Measurements from ENCODE around the gene SF3A2.

DNA sequence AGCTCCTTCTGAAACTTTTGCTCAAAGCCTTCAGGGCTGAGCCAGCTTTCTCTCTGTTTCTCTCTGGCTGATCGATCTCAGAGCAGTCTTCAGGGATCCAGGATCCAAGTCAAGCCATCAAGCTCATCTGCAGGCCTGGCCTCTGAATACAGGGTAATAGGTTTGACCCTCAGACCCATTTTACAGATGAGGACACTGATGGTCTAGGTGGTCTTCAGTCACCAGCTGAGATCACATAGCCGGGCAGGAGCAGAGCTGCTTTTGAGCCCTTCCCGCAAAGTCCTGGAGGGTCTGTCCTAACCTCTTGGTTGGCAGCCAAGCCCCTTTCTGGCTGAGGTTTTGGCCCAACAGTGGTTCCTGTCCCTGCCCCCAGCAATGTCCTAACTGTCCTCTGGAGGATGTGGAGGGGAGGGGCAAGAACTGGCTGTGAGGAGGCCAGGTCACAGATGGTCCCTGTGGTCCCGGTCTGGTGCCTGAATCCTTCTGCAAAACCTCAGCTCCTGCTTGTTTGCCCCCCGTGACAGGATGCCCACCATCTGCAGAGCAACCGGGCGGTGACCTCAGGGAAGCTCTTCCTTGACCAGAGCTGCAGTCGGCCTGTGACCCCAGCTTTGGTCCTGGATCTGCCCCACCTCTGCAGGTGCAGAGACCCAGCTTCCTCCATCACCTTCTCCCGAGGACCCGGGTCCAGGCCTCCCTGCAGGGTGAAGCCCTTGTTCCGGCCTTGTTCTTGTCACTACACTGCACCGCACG lies 51.1 kb downstream of the SF3A2 start:
- TF ChIP-seq PAX5 (IDR thresholded peaks at IDR 0.05; ENCODE audit: insufficient read depth, low read length, severe bottlenecking) (no peak), POLR2AphosphoS5 (IDR thresholded peaks at IDR 0.05; ENCODE audit: low read depth, low read length) (no peak; the same call in 1 of the 2 replicates), TAF1 (IDR thresholded peaks at IDR 0.05; ENCODE audit: low read depth, low read length) (no peak), POLR2A (IDR thresholded peaks at IDR 0.05; ENCODE audit: low read depth, low read length) (peak; percentile 50; the same call in 1 of the 2 replicates), POU2F2 (IDR thresholded peaks at IDR 0.05; ENCODE audit: low read depth, low read length) (no peak)

All from GM12891 (cell line).